ENCODE results near the gene OLFML1. TPM values are rescaled to one million over a fixed set of nuclear protein-coding genes. Genes with fewer than 3 reads are reported as not detected.

OLFML1 gene
- total RNA-seq, 2 donors from 2014 or later, result 2.8 to 4.5 TPM

DNA sequence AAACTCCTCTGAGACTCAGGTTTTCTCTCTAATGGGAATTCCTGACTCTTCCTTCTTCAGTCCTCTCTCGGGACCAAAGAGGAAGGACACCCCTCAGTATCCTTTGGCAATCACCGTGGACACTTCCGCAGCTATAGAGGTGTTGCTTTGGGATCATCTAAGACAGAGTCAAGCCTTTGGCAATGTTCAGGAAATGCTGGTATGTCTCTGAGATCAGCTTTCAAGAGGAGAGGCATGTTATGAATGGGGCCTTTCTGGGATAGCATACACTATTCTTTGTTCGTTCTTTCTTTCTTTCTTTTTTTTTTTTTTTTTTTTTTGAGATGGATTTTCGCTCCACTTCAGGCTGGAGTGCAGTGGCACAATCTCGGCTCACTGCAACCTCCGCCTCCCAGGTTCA lies 14.2 kb upstream of the OLFML1 start:
- no peaks in the 10 kb centered on the region for H3K4me1 ChIP-seq
- intact Hi-C loops (cut with DNase I), result no loop called here

DNA sequence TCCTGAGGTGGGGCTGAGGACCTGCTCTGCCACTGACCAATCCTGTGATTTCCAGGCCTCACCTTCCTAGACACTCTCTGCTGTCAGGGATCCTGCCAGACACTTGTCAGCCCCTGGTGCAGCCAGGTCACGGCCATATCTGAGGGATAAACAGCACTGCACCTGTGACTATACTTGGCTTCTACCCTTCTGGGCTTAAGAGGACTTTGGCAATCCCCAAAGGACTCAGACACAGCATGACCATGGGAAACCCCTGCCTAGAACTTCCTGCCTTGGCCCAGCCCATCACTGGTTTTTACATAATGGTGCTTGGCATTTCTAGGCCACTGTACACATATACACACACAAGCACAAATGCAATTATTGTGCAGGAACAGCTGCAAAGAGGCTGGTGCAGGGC lies 11.6 kb upstream of the OLFML1 start:
- no peak overlapping the region for H3K4me3 ChIP-seq
- H3K9ac ChIP-seq (ENCODE audit: low read depth in 2 of 2, low read length in 2 of 2), result no peak overlapping the region
- no peaks in the 10 kb centered on the region for H3K27me3 ChIP-seq
- TF ChIP-seq, protein P1, sequence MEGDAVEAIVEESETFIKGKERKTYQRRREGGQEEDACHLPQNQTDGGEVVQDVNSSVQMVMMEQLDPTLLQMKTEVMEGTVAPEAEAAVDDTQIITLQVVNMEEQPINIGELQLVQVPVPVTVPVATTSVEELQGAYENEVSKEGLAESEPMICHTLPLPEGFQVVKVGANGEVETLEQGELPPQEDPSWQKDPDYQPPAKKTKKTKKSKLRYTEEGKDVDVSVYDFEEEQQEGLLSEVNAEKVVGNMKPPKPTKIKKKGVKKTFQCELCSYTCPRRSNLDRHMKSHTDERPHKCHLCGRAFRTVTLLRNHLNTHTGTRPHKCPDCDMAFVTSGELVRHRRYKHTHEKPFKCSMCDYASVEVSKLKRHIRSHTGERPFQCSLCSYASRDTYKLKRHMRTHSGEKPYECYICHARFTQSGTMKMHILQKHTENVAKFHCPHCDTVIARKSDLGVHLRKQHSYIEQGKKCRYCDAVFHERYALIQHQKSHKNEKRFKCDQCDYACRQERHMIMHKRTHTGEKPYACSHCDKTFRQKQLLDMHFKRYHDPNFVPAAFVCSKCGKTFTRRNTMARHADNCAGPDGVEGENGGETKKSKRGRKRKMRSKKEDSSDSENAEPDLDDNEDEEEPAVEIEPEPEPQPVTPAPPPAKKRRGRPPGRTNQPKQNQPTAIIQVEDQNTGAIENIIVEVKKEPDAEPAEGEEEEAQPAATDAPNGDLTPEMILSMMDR (IDR thresholded peaks at IDR 0.05), result no peak
- H3K36me3 ChIP-seq, result no peaks in the 10 kb centered on the region
- H3K27ac ChIP-seq, result no peak overlapping the region
- intact Hi-C loops (cut with DNase I), result no loop called here
- H3K9me3 ChIP-seq, result no peaks in the 10 kb centered on the region
- no peak for DNase-seq
- H3K4me1 ChIP-seq, result no peaks in the 10 kb centered on the region

More for the DNA sequence above, 14.2 kb upstream of the OLFML1 start:
- Histone ChIP-seq H3K4me3 (no peak overlapping the region), H3K36me3 (no peaks in the 10 kb centered on the region), H3K27me3 (no peaks in the 10 kb centered on the region), H3K9me3 (no peaks in the 10 kb centered on the region), H3K9ac (ENCODE audit: low read depth in 2 of 2, low read length in 2 of 2) (no peak overlapping the region), H3K27ac (no peak overlapping the region)
- DNase-seq, result no peak
- TF ChIP-seq, protein P1 (IDR thresholded peaks at IDR 0.05), result no peak

DNA sequence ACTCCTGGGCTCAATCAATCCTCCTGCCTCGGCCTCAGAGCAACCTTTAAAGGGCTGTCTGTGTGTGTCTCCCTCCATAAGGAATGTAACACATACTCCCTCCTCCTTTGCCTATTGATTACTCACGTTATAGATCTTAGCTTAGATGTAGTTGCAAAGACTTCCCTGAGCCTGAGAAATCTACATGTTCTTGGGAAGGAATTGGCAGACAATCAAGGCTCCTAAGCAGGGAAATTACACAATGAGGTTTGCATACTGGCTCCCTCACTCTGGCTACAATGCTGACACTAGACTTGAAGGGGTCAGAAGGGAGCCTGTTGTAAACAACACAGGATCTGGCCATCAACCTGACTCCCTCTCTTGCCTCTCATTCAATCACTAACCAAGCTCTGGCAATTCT lies 5.2 kb upstream of the OLFML1 start:
- no peak for DNase-seq
- Histone ChIP-seq H3K27me3 (no peaks in the 10 kb centered on the region), H3K9ac (ENCODE audit: low read depth in 2 of 2, low read length in 2 of 2) (no peak overlapping the region), H3K4me3 (no peak overlapping the region), H3K27ac (no peak overlapping the region), H3K4me1 (no peaks in the 10 kb centered on the region), H3K9me3 (no peaks in the 10 kb centered on the region), H3K36me3 (no peaks in the 10 kb centered on the region)
- intact Hi-C loops (cut with DNase I), result no loop called here
- TF ChIP-seq, protein P1 (IDR thresholded peaks at IDR 0.05), result no peak

DNA sequence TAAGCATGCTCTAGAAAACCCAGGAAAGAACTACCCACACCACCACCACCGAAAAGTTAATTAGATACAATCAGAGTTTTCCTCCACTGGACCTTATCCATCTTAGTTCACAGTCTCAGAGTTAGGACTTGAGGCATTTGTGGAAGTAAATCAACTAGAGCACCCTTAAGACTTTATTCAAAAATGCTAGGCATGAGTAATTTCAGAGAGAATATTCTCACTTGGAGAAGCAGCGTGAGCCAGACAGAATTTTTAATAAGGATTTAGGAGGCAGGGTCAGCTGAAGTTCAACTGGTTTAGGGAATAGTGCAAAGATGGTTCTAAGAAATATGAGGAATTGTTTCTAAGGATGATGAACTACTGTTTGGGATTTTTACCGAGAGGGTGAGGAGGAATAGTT lies 1.2 kb upstream of the OLFML1 start:
- Histone ChIP-seq H3K9ac (ENCODE audit: low read depth in 2 of 2, low read length in 2 of 2) (no peak overlapping the region), H3K9me3 (no peaks in the 10 kb centered on the region), H3K4me1 (no peaks in the 10 kb centered on the region), H3K27me3 (no peaks in the 10 kb centered on the region), H3K4me3 (no peak overlapping the region), H3K27ac (no peak overlapping the region), H3K36me3 (no peaks in the 10 kb centered on the region)
- intact Hi-C loops (cut with DNase I), result no loop called here
- DNase-seq, result no peak
- TF ChIP-seq, protein P1 (IDR thresholded peaks at IDR 0.05), result no peak

DNA sequence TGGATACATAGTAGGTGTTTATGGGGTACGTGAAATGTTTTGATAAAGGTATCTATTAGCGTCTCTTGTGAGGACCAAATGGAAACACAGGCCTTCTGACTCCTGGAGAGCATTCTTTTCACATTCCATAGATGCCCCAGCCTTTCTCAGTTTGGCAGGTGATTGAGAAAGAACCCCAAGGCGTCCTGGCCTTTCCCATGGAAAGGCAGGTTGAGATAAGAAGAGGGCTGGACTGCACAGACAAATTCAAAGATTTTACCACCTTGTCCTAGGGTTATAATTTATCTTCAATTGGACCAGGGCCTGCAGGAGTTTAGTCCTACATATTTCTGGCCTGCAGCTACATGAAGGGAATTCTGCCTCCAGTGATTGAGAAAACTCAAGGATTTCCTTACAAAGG lies 661 bp upstream of the OLFML1 start:
- DNase-seq, result no peak
- H3K4me3 ChIP-seq, result no peak overlapping the region
- no peak overlapping the region for H3K27ac ChIP-seq
- H3K27me3 ChIP-seq, result no peaks in the 10 kb centered on the region
- no peak overlapping the region for H3K9ac ChIP-seq (ENCODE audit: low read depth in 2 of 2, low read length in 2 of 2)
- TF ChIP-seq, protein P1 (IDR thresholded peaks at IDR 0.05), result no peak
- no peaks in the 10 kb centered on the region for H3K9me3 ChIP-seq
- no peaks in the 10 kb centered on the region for H3K4me1 ChIP-seq
- H3K36me3 ChIP-seq, result no peaks in the 10 kb centered on the region
- intact Hi-C loops (cut with DNase I), result no loop called here
